SKM-1 treated with dmso at 0.1 percent for 144 hours (cell line): ENCODE data around the gene BIRC3.
"Not testable (repeated sequence)": the region's sequence is repeated elsewhere in the genome, so short reads cannot be mapped to it uniquely, and the experiment has no call there.

Experiments used
- DNase-seq: peaks from one replicate; lab custom pipeline; 2025; ENCODE audit not compliant: unreplicated experiment; lab: John Stamatoyannopoulos, UW

Gene BIRC3

DNA sequence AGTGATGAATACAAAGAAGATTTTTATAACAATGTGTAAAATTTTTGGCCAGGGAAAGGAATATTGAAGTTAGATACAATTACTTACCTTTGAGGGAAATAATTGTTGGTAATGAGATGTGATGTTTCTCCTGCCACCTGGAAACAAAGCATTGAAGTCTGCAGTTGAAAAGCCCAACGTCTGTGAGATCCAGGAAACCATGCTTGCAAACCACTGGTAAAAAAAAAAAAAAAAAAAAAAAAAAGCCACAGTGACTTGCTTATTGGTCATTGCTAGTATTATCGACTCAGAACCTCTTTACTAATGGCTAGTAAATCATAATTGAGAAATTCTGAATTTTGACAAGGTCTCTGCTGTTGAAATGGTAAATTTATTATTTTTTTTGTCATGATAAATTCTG is 5.3 kb downstream of the BIRC3 start:
- DNase-seq: no peak

DNA sequence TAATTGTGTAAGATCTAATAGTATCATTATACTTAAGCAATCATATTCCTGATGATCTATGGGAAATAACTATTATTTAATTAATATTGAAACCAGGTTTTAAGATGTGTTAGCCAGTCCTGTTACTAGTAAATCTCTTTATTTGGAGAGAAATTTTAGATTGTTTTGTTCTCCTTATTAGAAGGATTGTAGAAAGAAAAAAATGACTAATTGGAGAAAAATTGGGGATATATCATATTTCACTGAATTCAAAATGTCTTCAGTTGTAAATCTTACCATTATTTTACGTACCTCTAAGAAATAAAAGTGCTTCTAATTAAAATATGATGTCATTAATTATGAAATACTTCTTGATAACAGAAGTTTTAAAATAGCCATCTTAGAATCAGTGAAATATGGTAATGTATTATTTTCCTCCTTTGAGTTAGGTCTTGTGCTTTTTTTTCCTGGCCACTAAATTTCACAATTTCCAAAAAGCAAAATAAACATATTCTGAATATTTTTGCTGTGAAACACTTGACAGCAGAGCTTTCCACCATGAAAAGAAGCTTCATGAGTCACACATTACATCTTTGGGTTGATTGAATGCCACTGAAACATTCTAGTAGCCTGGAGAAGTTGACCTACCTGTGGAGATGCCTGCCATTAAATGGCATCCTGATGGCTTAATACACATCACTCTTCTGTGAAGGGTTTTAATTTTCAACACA is 6.4 kb downstream of the BIRC3 start:
- DNase-seq: no peak

DNA sequence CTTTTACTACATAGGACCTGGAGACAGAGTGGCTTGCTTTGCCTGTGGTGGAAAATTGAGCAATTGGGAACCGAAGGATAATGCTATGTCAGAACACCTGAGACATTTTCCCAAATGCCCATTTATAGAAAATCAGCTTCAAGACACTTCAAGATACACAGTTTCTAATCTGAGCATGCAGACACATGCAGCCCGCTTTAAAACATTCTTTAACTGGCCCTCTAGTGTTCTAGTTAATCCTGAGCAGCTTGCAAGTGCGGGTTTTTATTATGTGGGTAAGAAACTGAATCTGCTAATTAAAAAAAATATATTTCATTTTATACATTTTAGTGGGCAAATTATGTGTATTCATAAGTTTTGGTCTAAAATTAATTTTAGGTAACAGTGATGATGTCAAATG is 7.8 kb downstream of the BIRC3 start:
- no peak for DNase-seq

DNA sequence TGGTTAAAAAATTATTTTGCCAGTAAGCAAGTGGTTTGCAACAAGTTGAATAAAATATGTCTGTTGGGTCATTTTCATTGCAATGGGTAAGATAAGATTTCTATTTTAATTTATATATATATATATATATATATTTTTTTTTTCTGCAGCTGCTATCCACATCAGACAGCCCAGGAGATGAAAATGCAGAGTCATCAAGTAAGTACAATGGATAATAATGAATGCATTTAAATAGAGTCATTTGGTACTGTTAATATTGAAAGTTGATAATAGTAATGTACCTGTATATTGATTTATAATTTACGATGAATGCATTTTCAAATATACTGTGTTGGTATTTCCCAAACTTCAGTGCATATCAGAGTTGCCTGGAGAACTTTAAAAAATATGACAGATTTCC is 11.5 kb downstream of the BIRC3 start:
- DNase-seq: no peak

DNA sequence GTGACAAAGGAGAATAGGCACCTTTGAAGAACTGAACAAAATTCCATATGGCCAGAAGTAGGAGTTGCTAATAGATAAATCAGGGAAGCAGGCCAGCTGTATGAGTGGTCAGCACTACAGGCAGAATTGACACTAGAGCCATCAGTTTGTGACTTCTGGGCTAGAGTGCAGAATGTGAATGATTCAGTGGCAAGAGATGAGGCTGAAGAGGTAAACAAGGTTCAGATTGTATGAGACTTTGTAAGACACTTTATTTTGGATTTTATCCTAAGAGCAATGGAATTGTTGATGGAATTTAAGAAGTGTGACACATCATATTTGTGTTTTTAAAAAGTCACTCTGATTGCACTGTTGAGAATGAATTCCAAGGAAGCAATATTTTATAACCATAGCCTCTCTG is 12.9 kb downstream of the BIRC3 start:
- no peak for DNase-seq

DNA sequence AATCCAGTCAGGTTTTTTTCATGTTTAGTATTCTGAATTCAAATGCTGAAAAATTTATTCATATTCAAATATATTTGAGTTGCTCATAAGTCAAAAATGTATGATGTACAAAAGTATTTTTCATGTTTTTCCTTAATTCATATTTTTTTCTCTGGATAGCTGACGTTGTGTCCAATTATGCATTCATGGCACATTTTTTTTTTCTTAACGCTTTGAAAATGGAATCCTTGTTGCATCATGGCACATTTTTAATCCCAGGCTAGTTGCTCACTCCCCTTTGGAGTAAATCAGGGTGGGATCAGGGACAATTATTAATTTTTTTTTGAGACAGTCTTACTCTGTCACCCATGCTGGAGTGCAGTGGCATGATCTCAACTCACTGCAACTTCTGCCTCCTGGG is 14.1 kb downstream of the BIRC3 start:
- DNase-seq: no peak

DNA sequence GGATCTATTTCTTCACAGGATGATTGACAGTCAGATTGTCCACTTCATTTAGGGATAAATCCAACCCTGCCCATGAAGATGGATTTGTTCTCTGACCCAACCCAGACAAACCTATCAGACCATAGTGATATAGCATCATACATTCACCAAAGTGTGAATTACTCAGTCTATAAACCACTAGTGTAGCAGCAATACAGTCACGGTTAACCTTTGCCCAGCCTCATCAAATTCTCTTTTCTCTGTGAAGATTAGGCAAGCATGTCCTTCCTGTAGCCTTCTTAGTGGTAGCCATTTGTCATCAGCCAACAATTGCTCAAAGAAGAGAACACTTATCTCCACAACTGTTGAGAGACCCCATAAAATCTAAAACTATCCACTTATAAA is 15.3 kb downstream of the BIRC3 start:
- no peak for DNase-seq

DNA sequence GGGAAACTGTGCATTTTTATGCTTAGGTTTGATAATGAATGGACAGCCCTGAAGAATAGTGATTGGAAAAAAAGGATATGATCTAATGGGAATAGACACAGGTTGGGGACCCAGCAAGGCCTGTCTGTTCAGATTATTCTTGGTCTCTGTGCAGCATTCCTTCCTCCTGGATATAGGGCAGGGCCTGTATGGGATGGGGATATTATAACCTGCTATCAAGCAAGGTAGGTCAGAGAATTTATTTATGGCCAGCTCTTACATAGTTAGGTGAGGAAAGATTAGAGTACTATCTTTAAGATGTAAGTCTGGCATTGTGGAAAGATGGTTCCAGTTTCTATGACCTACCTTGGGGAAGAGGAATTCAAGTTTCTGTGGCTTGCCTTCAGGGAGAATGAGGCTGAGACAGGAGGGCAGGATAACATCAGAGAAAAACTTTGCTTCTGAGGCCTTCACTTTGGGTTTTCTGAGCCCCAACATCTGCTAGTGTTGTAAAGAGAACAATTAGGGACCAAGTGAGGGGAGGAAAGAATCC is 21.3 kb downstream of the BIRC3 start:
- DNase-seq: no peak

DNA sequence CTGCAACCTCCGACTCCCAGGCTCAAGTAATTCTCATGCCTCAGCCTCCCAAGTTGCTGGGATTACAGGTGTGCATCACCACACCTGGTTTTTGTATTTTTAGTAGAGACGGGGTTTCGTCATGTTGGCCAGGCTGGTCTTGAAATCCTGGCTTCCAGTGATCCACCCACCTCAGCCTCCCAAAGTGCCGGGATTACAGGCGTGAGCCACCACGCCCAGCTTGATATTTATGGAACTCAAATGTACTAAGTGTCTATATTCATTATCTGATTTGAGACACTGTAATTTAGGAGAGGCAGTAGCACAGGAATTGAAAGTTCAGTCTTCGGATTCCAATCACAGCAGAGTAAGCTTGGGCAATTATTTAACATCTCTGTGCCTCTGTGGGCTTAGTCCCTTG is 24.0 kb downstream of the BIRC3 start:
- not testable (repeated sequence) for DNase-seq

DNA sequence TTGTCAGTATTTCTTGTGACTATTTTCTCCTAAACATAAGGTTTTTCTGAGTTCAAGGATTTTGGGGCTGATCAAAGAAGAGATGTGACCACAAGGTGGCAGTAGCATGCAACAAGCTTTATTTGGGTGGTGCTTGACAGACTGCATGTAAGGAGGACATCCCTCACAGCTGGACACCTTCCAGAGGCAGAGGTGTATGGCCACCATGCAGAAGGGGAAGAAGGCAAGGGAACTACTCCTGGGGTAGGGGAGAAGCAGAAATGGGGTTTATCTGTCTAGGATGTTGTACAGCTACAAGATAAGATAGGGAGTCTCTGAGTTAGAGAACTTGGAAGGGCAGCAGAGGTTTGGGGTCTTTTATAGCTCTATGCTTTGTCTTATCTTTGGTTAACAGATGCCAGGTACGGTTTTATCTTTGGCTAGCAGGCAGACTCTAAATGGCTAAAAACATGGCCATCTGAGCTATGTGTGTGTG is 24.6 kb downstream of the BIRC3 start:
- peak; percentile 52 for DNase-seq

DNA sequence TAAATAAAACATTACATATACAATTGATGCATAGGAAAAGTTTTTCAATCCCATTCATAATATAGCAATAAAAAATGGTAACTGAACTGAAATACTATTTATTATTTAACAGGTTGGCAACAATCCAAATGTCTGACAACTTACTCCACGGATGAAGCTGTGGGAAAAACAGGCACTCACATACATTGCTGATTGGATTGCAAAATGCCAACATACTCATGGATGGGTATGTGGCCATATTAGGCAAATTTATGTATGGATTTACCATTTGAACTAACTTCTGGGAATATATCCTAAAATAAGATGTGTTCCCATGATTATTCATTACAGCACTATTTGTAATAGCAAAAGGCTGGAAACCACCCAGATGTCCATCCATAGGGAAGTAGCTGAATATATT is 26.5 kb downstream of the BIRC3 start:
- DNase-seq: no peak

DNA sequence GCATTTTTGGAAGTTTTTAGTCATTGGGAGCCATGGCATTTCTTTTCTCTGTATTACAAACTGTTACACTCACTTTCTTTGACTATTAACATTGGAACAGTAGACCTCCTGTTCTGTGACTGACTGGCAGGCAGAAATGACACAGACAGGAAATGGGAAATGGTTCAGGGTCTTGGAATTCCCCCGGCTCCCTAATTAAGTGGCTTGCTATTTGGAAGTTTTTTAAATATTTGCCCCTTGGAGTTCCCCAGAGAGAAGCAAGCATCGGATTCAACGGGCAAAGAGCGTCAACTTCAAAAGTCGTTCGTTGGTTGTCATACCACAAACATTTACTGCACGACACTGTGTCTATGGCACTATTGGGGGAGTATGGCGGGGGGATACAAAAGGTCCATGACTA is 28.6 kb downstream of the BIRC3 start:
- DNase-seq: no peak

DNA sequence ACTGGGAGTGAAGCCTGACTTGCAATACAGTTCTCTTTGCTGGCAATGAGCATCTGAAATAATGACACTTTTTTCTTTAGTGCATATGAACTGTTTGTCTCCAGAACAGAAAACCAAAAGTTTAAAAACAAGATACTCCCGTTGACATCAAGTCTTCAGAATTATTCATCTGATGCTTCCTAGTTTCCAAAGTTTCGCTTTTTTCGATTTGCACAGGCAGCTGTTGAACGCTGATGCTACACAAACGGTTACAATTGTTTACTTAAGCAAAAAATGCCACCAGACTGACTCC is 29.1 kb downstream of the BIRC3 start:
- DNase-seq: no peak

DNA sequence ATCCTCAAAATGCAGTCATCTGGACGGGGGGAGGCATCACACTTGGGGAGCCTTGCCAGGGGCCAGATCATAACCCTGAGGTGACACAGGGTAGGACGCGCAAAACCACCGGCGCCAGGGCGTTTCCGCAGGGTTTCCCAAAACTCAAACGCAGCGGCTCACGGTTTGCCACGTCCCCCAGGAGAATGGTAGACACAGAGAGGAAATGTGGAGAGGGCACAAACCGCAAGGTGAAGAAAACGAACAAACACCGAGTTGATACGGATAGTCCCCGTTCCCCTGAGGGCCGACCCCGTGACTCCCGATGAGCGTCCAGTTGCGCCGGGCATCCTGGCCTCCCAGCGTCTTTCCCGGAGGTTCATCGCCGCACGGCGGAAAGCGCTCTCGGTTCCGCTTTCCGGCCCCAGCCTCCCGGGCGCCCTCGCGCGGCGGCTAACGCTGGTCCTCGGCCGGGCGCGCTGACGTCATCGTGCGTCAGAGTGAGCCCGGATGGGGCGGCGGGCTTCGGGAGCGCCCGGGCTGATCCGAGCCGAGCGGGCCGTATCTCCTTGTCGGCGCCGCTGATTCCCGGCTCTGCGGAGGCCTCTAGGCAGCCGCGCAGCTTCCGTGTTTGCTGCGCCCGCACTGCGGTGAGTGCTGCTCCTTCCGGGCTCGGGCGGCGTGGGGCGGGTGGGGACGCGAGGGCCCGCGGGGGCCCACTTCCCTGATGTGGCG is 29.6 kb downstream of the BIRC3 start, which contains the start of gene BIRC2:
Gene BIRC2 (plus strand): TSS at position 467 of the 714 bp plus-strand sequence. CDS start 2,641 bp downstream, outside the sequence.
- DNase-seq: peak; percentile 84

DNA sequence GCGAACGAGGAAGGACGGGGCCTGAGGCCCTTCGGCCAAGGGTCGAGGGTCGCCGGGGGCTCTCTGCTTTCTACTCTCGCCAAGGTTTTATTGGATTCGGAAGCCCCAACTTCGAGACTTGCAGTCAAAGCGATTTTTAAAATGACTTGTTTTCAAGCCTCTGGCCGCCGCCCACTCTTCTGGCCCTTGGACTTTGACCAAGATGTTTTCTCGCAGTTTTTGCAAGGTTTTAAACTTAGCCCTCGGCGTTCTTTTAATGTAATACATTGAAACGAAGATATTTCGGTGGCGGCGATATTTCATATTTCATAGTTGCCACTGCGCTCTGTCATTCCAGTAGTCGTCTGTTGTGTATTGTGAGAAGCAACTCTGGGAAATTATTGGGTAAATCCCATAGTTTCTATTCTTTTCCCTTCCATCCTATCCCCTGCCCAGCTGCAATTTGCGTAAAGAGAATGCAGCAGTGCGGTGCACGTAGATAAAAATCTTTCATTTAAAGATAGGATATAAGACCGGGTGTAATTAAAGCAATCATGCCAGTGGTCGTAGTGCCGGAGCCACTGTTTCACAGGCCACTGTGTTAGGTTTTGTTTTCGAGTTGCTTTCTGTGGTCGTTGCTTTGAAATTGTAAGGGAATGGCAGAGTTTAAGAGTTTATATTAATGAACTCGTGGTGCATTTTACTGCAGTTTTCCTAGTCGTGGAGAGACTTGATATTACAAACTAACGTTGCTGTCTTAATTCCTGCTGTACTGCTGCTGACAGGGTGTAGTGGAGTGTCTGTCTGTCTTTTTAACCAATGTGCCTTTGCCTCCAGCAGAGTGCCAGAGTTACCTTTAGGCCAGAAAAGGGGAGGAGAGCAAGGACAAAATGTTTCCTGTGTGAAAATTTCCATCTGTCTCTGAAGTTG is 30.4 kb downstream of the BIRC3 start:
- no peak for DNase-seq

DNA sequence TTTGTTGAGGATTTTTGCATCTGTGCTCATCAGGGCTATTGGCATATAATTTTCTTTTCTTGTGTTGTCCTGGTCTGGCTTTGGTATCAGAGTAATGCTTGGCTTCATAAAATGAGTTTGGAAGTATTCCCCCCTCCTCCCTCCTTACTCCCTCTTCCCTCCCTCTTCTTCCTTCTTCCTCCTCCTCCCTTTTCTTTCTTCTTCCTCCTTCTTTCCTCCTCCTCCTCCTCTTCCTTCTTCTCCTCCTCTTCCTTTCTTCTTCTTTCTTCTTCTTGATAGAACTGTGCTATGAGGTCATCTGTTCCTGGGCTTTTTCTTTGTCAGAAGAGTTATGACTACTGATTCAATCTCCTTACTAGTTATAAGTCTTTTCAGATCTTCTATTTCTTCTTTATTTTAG is 39.8 kb downstream of the BIRC3 start:
- no peak for DNase-seq

DNA sequence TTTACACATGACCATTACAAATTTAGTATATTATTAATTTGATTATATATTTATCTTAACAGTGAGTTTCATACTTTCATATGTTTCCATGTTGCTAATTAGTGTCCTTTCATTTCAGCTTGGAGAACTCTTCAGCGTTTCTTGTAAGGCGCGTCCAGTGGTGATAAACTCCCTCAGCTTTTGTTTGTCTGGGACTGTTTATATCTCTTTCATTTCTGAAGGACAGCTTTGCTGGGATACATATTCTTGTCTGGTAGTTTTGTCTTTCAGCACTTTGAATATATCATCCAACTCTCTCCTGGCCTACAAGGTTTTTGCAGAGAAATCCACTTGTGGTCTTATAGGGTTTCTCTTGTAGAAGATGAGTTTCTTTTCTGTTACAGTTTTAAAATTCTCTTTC is 42.1 kb downstream of the BIRC3 start:
- DNase-seq: no peak

DNA sequence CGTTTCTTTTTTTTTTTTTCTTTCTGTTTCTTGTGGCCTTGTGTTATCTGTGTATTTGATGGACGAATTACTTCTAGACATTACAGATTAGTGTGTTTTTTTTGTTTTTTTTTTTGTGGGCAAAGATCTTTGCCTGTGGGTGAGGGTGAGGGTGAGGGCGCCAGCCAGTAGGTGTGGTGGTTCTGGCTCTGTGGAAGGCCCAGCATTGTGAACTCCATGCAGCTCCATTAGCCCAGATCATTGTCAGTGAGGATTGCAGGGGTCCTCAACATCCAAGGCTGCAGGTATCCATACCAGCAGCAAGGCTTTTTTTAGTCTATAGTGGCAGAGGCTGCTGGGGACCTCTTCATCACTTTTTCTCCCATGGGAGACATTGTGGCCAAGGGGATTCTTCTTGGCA is 43.4 kb downstream of the BIRC3 start:
- DNase-seq: no peak

DNA sequence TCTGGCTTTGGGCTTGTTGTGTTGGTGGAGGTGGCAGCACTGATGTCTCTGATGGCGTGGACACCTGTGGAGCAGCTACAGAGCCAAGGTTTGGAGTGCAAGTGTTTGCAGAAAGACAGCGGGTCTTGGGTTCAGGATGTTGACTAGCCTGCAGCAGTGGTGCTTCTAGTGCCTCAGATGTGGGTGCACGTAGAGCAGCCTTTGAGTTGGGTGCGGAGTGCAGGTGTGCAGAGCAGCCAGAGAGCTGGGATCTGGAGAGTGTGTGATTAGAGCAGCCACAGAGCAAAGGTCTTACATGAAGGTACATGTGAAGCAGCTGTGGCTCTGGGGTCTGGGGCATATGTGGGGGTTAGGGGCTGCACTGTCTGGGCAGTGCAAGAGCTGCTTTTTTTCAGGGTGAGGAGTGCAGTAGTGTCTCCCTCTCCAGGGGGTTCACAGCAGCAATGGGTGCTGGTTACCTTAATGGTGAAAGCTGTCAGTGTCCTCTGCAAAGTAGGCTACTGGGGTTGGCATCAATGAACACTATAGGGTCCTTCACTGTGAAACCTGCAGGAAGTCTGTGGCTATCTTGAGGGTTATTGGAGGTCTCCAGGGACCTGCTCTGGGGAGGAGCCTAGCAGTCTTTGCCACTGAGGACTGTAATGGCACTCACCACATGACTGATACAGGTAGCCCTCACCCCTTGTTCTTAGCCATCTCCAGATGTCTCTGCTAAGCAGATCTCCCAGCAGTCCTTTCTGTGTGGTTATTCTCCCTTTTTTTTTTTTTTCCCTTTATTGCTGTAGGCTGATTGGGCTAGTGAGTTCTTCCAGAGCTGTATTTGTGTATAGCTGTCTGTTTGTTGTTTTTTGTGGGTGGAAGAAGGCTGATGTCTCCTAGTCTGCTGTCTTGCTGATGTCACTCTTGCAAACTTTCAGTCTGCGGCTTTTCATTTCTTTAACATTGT is 44.1 kb downstream of the BIRC3 start:
- DNase-seq: no peak

DNA sequence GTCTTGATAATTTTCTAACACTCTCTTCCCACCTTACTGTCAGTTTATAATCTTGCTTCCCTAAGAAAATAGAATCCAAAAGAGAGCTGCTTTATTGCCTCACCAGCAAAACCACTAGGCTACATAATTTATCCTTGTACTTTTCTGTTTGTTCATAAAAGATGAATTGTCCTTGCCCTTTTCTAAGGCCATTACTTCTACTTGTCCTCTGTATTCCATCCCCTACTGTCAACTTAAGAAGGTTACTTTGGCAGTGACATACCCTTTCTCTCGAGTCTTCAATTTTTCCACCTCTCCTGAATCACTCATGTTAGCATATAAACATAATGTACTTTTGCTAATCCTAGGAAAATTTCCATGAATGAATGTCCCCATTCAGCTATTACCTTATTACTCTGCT is 47.7 kb downstream of the BIRC3 start:
- DNase-seq: no peak
